MM.1S (cell line): ENCODE data around the gene DNAJC6.
"Not testable (repeated sequence)": the region's sequence is repeated elsewhere in the genome, so short reads cannot be mapped to it uniquely, and the experiment has no call there.

Experiments used
- DNase-seq: peaks from one replicate; pipeline ENCODE4 v3.0.0-alpha.2; 2015
- H2AFZ ChIP-seq: fragments of 300-600 bp; sonication (generic); 2 replicates; pipeline ENCODE4 v1.6.0; 2016; ENCODE audit warnings: antibody characterized with exemption, low read length
- H3F3A ChIP-seq: fragments of 300-600 bp; sonication (generic); 2 replicates; pipeline ENCODE4 v1.6.1; 2016; ENCODE audit warnings: mild to moderate bottlenecking, antibody characterized with exemption, low read length, moderate library complexity, mixed read lengths; ENCODE audit not compliant: insufficient read depth
- H3K27ac ChIP-seq: fragments of 300-600 bp; sonication (generic); 2 replicates; pipeline ENCODE4 v1.5.1; 2016; ENCODE audit warnings: mild to moderate bottlenecking, low read length
- H3K27me3 ChIP-seq: fragments of 300-600 bp; sonication (generic); replicated peaks from 2 replicates; pipeline ENCODE4 v1.6.0; 2016; ENCODE audit warnings: low read length; ENCODE audit not compliant: insufficient read depth
- H3K36me3 ChIP-seq: fragments of 300-600 bp; sonication (generic); replicated peaks from 2 replicates; pipeline ENCODE4 v1.6.1; 2016; ENCODE audit warnings: mild to moderate bottlenecking, low read length, mixed read lengths; ENCODE audit not compliant: insufficient read depth
- H3K4me1 ChIP-seq: fragments of 300-600 bp; sonication (generic); 2 replicates; pipeline ENCODE4 v1.6.1; 2016; ENCODE audit warnings: low read length, mixed read lengths
- H3K4me2 ChIP-seq: fragments of 300-600 bp; sonication (generic); 2 replicates; pipeline ENCODE4 v1.6.0; 2016; ENCODE audit warnings: low read depth, low read length
- H3K4me3 ChIP-seq: fragments of 300-600 bp; sonication (generic); 2 replicates; pipeline ENCODE4 v1.5.1; 2016; ENCODE audit warnings: low read length, mixed read lengths
- H3K79me2 ChIP-seq: fragments of 300-600 bp; sonication (generic); 2 replicates; pipeline ENCODE4 v1.6.1; 2016; ENCODE audit warnings: mixed run types, low read length, mixed read lengths
- H3K9ac ChIP-seq: fragments of 300-600 bp; sonication (generic); 2 replicates; pipeline ENCODE4 v1.6.1; 2016; ENCODE audit warnings: low read length, mixed read lengths
- H3K9me2 ChIP-seq: fragments of 300-600 bp; sonication (generic); replicated peaks from 2 replicates; pipeline ENCODE4 v1.6.1; 2016; ENCODE audit warnings: mild to moderate bottlenecking, low read length, mixed read lengths; ENCODE audit not compliant: insufficient read depth
- H3K9me3 ChIP-seq: fragments of 300-600 bp; sonication (generic); replicated peaks from 2 replicates; pipeline ENCODE4 v1.6.1; 2016; ENCODE audit warnings: mild to moderate bottlenecking, low read length, mixed read lengths; ENCODE audit not compliant: insufficient read depth
- H4K20me1 ChIP-seq: fragments of 300-600 bp; sonication (generic); 2 replicates; pipeline ENCODE4 v1.6.1; 2016; ENCODE audit warnings: mild to moderate bottlenecking, low read length, moderate library complexity, mixed read lengths; ENCODE audit not compliant: insufficient read depth
- EZH2 ChIP-seq: fragments of 300-600 bp; sonication (generic); optimal IDR thresholded peaks from 2 replicates; pipeline ENCODE3; 2017; ENCODE audit warnings: low read depth, mild to moderate bottlenecking, antibody characterized with exemption, low read length, mixed read lengths
- EZH2phosphoT487 ChIP-seq: fragments of 300-600 bp; sonication (generic); IDR thresholded peaks from 2 replicates; pipeline ENCODE4 v1.6.1; 2018; ENCODE audit warnings: antibody characterized with exemption, low read length
- TF ChIP-seq, protein P1 (sequence below): fragments of 300-600 bp; sonication (generic); IDR thresholded peaks from 2 replicates; pipeline ENCODE4 v1.5.1; 2016; ENCODE audit warnings: antibody characterized with exemption, low read length, mixed read lengths

Gene DNAJC6

GRCh38 chr1:65372557-65372956, 63.2 kb downstream of the DNAJC6 start:
- no peaks in the 10 kb centered on the region for H3K9me2 ChIP-seq
- no peak overlapping the region for H3K9ac ChIP-seq
- no peaks in the 10 kb centered on the region for H3F3A ChIP-seq
- no peak overlapping the region for H3K27ac ChIP-seq
- no peak overlapping the region for H2AFZ ChIP-seq
- H3K27me3 ChIP-seq = no peaks in the 10 kb centered on the region
- H3K4me3 ChIP-seq = no peak overlapping the region
- DNase-seq = no peak
- H4K20me1 ChIP-seq = no peaks in the 10 kb centered on the region
- no peak for TF ChIP-seq EZH2
- no peak for TF ChIP-seq EZH2phosphoT487
- TF ChIP-seq, protein P1, sequence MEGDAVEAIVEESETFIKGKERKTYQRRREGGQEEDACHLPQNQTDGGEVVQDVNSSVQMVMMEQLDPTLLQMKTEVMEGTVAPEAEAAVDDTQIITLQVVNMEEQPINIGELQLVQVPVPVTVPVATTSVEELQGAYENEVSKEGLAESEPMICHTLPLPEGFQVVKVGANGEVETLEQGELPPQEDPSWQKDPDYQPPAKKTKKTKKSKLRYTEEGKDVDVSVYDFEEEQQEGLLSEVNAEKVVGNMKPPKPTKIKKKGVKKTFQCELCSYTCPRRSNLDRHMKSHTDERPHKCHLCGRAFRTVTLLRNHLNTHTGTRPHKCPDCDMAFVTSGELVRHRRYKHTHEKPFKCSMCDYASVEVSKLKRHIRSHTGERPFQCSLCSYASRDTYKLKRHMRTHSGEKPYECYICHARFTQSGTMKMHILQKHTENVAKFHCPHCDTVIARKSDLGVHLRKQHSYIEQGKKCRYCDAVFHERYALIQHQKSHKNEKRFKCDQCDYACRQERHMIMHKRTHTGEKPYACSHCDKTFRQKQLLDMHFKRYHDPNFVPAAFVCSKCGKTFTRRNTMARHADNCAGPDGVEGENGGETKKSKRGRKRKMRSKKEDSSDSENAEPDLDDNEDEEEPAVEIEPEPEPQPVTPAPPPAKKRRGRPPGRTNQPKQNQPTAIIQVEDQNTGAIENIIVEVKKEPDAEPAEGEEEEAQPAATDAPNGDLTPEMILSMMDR = no peak
- no peaks in the 10 kb centered on the region for H3K79me2 ChIP-seq
- H3K36me3 ChIP-seq = no peaks in the 10 kb centered on the region
- no peak overlapping the region for H3K4me2 ChIP-seq
- no peaks in the 10 kb centered on the region for H3K4me1 ChIP-seq
- H3K9me3 ChIP-seq = no peaks in the 10 kb centered on the region

- H4K20me1 ChIP-seq = no peaks in the 10 kb centered on the region
- no peak overlapping the region for H2AFZ ChIP-seq
- H3K27me3 ChIP-seq = no peaks in the 10 kb centered on the region
- H3K4me3 ChIP-seq = no peak overlapping the region
- no peak overlapping the region for H3K4me2 ChIP-seq
- H3K9me3 ChIP-seq = no peaks in the 10 kb centered on the region
- no peaks in the 10 kb centered on the region for H3K9me2 ChIP-seq
- no peaks in the 10 kb centered on the region for H3K79me2 ChIP-seq
- no peaks in the 10 kb centered on the region for H3K36me3 ChIP-seq
- TF ChIP-seq, protein P1 = no peak
- TF ChIP-seq EZH2phosphoT487 (no peak), EZH2 (no peak)
- H3F3A ChIP-seq = no peaks in the 10 kb centered on the region
- H3K27ac ChIP-seq = no peak overlapping the region
- H3K9ac ChIP-seq = no peak overlapping the region
- no peaks in the 10 kb centered on the region for H3K4me1 ChIP-seq
- DNase-seq = no peak
Measured at GRCh38 chr1:65377496-65378246, 68.3 kb downstream of the DNAJC6 start.

GRCh38 chr1:65378247-65378946, 69.1 kb downstream of the DNAJC6 start:
- Histone ChIP-seq H3K9me3 (no peaks in the 10 kb centered on the region), H4K20me1 (no peaks in the 10 kb centered on the region)

DNA sequence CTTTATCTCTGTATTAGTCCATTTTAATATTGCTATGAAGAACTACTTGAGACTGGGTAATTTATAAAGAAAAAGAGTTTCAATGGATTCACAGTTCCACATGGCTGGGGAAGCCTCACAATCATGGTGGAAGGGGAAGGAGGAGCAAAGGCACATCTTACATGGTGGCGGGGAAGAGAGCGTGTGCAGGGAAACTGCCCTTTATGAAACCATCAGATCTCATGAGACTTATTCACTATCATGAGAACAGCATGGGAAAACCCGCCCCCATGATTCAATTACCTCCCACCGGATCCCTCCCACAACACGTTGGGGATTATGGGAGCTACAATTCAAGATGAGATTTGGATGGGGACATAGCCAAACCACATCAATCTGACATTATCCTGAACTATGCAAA, 75.1 kb downstream of the DNAJC6 start:
- not testable (repeated sequence) for H4K20me1 ChIP-seq, H3K36me3 ChIP-seq, H3K4me3 ChIP-seq

More at GRCh38 chr1:65378247-65378946, 69.1 kb downstream of the DNAJC6 start:
- no peak for DNase-seq
- H3K4me1 ChIP-seq = no peaks in the 10 kb centered on the region
- no peak overlapping the region for H3K27ac ChIP-seq
- H3K9me2 ChIP-seq = no peaks in the 10 kb centered on the region
- no peak overlapping the region for H3K9ac ChIP-seq
- TF ChIP-seq EZH2phosphoT487 = no peak
- TF ChIP-seq EZH2 = no peak
- TF ChIP-seq, protein P1 = no peak
- H3K4me2 ChIP-seq = no peak overlapping the region
- H3K4me3 ChIP-seq = no peak overlapping the region
- H2AFZ ChIP-seq = no peak overlapping the region
- no peaks in the 10 kb centered on the region for H3K36me3 ChIP-seq
- H3K79me2 ChIP-seq = no peaks in the 10 kb centered on the region
- H3K27me3 ChIP-seq = no peaks in the 10 kb centered on the region
- H3F3A ChIP-seq = no peaks in the 10 kb centered on the region

More for the DNA sequence above, 75.1 kb downstream of the DNAJC6 start:
- not testable (repeated sequence) for H3K27me3 ChIP-seq, H3K4me2 ChIP-seq, H3K9ac ChIP-seq, DNase-seq, H3K79me2 ChIP-seq, H3K27ac ChIP-seq, H3K4me1 ChIP-seq, H3F3A ChIP-seq, H2AFZ ChIP-seq, H3K9me2 ChIP-seq, H3K9me3 ChIP-seq
